Hepatic stellate cell (primary cell): ENCODE results near the gene MEGF10.

Experiments
- DNase-seq: peaks from one replicate; pipeline ENCODE4 v3.0.0; 2011; ENCODE audit warnings: low spot score

Gene MEGF10

DNA sequence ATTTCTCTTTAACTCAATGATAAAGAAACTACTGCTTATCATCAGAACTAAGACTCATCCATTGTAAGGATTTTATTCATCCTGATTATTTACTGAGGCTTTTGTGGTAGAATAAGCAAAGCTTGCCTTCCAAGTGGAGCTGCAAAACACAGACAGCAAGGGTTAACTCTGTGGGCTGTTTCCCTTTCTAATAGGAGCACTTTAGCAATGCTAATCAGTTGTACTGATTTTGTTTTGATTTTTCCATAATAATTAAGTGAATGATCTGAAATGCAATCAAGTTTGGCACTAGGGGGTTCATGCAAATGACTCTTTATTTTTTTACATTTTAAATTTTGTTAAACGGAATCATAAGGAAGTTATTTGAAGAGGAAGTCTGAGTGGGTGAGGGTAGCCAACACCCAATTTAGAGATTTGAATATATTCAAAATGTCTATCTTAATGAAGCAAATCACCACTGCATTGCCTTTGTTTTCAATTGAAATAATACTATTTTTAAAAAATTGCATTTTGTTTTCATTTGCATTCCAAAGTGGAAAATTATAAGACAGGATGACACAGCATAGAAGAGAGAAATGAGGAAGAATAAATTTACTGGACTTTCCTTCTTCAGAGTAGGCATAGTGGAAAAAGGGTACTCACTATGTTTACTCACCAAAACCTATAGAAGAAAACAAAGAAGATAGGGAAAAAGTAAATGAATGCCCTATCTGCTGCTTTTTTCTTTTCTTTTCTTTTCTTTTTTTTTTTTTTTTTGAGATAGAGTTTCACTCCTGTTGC, 36.6 kb downstream of the MEGF10 start:
- no peak for DNase-seq

DNA sequence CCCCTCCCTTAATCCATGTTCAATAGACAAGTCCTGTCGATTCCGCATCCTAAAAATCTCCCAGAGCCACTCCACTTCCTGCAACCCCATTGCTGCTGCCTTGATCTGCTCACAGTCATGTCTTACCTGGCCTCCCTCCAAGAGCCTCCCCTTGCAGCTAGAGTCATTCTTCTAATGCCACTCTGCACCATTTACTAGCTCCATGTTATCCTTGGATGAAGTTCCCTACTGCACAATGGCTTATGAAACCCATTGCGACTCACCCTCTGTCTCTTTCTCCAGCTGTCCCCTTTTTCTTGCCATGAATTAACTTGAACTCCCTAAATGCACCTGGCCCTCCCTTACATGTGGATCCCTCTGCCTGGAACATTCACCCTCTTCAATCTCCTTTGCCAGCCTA, 39.5 kb downstream of the MEGF10 start:
- no peak for DNase-seq

DNA sequence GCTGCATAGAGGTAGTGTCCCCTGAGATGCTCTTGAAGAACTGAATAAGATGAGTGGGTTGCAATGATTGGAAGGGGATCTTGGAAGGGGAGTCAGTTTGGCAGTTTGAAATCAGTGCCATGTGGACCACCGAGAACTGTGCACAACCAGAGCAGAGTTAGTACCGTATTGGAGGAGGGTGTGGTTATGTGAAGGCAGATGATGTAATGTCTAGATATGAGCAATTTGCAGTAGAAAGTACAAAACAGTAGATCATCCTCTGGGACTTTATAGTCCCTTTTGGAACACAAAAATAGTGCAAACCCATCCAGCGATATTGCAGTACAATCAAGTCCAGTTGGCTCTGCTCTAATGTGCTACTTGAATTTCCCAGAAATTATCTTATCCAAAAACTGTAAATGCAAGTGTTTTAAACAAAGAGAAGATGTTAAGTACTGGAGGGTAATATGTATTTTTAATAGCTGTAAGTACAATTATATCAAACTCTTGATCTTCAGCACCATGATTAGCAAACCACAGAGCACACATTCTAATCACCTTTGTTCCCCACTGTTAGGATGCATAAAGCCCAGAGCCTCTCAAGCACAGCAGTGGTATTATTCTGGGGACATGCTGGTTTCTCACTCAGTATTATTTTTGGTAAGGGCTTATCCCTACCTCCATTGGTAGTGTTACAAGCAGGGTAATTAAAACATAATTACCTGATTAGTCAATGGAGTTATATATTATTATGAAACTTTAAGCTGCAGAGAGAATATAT, 41.5 kb downstream of the MEGF10 start:
- DNase-seq: no peak

DNA sequence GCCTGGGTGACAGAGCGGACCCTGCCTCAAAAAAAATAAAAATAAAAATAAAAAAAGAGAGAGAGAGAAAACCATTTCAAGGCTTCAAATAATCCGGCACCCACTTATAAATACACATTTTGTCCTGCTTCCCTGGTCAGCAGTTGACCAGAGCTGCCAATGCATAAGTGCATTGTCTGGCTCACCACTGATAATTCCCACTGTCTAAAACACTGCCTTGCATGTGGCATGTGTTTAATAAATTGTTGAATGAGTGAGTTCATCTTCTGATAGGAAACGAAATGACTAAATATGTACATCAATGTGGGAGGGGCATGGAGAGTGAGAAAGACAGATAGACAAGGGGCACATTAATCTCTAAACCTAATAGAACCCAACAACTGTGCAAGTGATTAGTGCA, 42.9 kb downstream of the MEGF10 start:
- no peak for DNase-seq

DNA sequence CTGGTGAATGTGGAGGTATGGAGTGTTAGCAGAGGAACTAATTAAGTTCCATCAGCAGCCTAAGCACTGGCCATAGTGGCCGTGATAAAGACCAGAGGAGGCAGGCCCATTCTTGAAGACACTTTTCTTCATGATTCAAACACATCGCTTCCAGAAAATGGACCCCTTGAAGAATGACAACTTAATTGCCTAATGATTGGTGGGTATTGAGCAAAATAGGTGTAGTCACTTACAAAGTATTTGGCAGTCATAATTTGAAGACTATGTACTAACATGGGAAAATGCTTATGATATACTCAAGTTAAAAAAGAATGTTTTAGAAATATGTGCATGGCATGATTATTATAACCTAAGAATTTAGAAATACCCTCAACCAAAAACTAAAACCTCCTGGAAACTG, 44.8 kb downstream of the MEGF10 start:
- DNase-seq: no peak

DNA sequence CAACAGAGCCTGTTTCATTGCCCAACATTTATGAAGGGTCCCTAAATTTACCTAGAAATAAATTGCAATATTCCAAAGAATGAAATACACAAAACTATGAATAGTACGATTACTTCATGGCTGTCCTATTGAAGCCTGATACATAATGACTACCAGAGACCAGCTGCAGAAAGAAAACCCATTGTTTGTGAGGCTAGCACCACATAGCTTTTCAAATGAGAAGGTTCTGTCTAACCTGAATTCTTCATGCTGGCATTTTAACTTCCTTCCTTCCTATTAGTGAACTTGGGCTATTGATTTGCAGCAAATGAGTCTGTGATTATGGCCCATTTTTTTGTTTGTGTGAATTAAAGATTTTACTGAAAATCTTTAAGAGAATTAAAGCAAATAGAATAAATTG, 47.3 kb downstream of the MEGF10 start:
- DNase-seq: no peak

DNA sequence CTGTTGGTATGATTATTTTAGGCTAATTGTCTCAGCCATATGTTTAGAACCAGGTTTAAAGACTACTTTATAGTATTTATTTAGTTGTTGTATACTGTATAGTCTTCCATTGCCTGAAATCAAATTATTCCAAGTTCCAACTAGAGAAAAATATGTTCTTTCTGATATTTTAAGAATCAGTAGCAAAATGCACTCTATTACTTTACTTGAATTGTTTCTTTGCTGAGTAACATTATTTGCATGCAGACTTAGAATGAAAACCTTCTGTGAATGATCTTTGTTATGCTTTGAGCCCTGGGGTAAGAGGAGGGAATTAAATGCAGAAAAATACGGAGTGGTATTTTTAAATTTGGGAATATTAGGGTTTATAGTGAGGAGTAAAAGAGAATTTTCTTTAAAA, 47.9 kb downstream of the MEGF10 start:
- no peak for DNase-seq

DNA sequence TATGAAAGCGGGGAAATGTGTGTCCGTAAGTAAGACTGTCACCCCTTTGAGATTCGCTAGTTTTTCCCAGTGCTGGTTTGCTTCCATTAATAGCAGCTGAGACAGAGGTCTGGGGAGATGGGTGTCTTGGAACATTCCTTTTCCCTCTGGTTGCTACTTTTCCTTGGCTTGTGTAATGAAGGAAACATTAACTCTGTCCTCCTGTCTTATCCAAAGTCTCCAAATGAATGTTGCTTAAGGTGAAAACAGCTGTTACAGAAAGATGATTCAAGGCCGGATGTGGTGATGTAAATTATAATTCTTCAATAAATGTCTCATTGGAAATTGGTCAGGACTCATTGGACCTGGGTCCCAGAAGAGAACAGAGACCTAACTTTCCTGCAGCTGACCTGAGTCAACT, 50.0 kb downstream of the MEGF10 start:
- DNase-seq: no peak

DNA sequence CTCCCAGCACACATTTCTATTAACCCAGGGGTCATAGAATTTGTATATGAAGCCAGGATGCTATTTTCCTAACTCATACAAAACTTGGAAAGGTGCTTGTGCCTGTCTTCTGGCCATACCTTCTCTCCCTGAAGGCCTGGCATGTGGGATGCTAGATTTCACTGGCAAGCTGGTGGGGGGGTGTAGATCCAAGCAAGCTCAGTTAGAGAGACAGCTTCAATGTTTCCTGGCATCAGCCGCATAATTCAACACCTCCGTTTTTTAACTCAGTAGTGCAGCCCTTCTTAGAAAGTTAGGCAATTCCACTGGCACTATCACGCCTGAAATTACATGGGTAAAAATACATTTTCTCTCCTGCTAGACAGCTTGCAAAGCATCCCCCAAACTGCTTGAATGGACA, 51.8 kb downstream of the MEGF10 start:
- DNase-seq: no peak

DNA sequence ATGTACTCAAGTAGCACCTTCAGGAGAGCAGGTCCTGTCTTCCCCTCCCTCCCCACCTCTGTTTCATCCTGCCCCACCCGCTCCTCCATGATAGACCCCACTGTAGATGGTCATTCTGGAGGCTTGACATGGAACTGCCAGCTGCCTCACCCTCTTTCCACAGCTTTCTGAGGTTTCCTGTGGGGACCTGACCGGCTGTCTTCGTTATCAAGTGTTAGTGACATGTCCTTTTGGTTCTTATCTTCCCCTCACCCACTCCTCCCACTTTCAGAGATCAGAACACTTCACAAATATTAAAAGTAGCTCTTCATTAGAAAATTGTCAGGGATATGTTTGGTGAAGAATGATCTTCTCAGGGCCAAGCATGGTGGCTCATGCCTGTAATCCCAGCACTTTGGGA, 52.7 kb downstream of the MEGF10 start:
- no peak for DNase-seq

DNA sequence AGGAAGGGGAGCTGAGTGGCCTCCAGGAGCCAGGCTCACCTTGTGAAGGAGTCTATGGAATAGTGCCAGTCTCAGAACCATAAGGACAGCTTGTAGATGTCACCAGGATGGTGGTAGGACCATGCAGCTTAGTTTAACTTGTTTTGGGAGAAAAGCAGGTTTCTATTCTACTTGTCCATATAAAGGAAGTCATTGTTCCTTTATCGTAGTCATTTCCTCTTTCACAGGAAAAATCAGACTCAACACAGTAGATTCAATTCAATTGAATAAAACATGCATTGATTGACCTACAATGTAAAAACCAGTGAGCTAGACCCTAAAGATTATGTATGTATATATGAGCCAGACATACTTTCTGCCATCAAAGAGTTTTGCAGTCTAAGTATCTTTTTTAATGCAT, 53.3 kb downstream of the MEGF10 start:
- no peak for DNase-seq

DNA sequence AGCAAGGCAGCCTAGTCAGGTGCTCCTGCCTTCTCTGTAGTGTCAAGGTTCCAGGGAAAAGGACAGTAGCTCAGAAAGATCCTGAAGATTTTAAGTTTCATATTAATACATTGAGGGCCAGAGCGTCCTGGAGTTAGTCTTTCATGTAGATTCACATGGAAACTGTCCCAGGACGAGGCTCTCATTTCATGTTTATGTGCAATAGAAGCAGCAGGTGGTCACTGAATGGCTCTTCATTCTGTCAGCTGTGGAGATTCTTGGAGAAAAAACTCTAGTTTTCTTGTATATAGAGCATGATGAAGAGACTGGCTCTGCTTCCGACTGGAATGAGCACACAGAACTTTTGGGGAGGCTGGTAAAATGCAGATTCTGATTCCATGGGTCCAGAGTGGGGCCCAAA, 54.3 kb downstream of the MEGF10 start:
- no peak for DNase-seq

DNA sequence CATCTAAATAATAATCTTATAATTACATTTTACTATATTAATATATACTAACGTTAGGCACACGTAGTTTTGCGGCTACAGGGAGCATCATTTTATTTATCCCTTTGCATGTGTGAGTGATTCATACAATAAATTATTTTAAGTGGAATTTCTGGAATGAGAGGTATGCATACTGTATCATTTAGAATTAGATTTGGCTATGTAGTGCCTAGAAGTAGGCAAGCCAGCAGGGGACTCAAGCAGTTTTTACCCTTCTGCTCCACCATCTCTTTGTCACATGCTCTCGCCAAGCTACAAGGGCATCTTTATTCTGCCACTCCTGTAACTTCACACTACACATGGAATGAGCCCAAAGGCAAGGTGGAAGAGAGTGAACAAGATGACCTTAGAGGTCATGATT, 60.8 kb downstream of the MEGF10 start:
- DNase-seq: peak; percentile 6

DNA sequence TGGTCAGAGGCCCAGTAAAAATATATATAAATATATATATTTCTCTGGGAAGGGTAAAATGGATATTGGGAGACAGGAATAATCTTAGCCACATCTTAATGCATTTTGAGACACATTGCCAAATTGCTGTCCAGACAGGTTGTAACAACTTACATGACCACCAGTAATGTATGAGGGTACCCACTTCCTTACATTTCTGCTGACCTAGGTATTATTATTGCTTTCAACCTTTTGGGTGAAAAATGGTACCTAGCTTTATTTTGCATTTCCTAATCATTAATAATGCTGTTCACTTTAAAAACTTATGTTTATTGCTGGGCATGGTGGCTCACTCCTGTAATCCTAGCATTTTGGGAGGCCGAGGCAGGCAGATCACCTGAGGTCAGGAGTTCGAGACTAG, 61.5 kb downstream of the MEGF10 start:
- no peak for DNase-seq

DNA sequence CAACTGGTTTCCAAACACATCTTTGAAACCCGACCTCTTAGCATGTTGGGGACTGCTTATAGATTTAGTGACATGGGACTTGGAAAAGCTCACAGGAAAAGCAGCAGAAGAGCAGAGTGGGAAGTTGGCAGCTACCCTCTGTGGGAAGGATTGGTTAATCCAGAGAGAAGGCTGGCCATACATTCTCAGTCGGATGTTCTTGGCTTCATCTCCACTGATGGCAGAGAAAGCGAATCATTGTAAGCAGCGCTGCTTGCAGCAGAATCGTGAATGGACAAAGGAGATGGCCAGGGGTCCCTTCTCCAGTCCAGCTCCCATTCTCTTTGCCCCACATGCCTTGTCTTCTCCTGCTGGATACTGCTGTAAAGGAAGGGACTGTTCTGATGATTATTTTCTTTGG, 62.7 kb downstream of the MEGF10 start:
- DNase-seq: no peak

DNA sequence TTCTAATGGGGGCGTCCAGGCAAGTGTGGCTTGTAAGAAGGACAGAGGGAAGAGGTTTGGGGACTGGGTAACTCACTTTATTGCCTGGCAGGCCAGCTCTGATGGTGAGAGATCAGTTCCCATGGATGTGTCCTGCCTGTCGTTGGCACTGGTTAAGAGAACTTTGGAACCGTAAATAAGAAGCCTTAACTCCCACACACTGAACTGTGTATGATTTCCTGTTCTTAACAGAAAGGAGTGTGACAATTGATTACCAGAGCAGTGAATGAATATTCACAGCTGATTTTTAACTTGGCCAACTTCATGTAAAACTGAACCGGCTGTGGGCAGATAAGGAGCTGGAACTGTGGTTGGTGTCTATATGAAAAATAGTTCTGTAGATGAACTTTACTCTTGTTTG, 63.2 kb downstream of the MEGF10 start:
- no peak for DNase-seq

DNA sequence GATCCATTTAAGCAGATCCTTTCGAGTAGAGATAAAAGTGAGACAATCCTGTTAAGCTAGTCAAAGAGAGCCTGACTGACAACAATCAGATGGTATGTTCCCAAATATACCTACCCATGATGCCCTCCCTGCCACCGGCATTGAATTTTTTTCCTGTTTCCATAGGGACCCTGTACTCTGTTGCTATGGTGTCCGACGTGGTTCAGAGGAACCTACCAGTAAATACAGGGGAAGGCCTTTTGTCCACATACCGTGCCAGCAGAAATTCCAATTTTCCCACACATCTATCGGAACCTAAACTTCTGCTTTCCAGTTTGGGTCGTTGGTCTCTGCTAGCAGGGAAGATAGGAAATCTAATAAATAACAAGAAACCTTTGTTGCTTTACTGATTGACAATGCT, 64.7 kb downstream of the MEGF10 start:
- no peak for DNase-seq

DNA sequence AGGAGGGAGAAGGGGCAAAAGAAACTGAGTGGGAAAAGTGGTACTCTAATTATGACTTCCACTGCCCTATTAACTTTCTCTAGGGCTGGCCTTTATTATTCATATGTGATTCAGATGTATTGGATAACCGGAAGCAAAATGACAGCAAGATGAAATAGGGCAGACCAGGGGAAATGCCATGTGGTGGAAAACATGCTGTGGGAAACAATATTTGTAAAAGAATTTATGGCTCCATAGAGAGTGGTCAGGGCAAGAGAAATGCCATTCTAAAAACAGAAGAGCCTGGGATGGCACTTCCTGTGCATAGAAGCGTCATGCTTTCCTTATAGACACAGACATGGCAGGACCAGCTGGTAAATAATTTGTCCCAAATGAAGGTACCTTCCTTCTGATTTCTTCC, 67.7 kb downstream of the MEGF10 start:
- DNase-seq: peak; percentile 21

DNA sequence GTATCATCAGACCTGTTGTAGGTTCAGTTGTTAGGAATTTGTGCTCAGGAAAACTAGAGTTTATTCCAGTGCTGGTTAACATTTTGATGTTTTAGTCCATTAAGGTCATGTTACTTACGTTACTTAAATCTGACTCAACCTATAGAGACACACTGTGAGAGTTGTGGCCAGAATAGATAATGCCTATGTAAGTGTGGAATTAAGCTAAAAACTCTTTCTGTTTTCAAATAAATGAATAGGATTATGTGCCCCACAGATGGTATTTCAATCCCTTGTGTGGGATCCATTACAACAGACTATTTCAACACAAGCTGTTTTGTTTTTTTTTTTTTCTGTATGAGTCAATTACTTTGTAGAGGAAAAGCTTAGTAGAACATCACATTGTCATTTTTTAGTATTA, 68.1 kb downstream of the MEGF10 start:
- DNase-seq: peak; percentile 8

DNA sequence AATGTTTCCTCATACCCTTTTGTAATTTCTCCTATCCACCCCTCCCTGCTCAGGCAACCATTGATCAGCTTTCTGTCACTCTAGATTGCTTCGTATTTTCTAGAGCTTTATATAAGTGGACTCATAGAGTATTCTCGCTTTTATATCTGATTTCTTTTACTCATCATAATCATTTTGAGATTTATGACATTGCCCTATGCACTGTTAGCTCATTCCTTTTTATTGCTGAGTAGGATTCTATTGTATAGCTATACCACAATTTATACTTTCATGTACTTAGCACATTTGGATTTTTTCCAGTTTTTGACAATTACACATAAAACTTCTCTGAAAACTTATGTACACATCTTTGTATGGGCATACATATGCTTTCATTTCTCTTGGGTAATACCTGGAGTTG, 68.9 kb downstream of the MEGF10 start:
- no peak for DNase-seq

DNA sequence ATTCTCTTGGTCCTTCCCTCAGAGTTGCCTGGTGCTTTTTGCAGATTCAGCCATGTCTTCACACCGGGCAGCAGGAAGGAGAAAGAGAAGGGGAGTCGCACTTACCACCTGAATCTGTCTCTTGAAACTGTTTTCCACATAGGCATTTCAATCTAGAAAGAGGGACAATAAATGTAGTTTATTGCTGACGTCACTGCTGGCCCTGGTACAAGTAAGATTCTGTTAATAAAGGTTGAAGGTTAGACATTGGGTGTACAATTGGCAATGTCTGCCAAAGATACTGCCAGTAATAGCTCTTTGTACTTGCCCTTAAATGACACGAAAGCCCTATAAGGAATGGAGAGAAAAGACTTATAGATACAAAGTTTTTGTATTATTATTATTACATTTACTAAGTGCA, 72.8 kb downstream of the MEGF10 start:
- no peak for DNase-seq

DNA sequence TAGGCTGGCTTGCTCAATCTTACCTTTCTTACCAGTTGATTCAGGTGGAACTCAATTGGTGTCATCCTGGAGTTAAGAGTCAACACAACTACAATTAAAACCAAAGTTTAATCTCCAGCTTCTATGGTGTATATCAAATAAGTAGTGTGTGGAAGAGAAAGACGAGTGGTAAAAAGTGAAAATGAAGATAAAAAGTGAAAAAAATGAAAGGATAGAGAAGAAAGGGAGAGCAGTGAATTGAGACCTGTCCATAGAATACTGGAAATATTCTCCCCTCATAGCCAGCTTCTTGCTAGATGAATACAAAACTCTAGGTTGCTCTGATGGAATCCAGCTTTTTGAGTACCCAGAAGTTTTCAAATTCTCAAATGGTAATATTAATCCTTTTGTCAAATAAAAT, 76.4 kb downstream of the MEGF10 start:
- no peak for DNase-seq

DNA sequence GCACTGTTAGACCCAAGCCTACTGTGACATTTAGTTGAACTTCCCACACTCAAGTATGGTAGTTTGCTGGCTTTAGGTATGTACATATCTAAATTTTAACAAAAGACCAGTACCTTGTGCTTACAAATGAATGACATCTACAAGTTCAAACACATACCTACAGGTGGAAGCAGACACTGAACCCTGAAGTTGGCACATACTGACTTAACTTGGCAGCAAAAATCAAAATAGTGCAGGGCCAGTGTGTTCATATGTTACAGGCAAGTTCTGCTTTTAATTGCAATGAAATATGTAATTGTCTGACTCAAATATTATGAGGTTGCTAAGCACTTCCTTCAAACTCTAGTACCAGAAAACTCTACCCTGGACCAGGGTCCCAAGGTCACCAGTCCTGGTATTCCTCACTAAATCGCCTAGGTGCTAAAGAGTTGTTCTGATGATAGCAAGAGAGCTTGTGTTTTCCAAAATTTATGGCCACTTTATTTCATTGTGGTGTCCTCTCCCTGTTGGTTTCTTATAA, 77.4 kb downstream of the MEGF10 start:
- no peak for DNase-seq

DNA sequence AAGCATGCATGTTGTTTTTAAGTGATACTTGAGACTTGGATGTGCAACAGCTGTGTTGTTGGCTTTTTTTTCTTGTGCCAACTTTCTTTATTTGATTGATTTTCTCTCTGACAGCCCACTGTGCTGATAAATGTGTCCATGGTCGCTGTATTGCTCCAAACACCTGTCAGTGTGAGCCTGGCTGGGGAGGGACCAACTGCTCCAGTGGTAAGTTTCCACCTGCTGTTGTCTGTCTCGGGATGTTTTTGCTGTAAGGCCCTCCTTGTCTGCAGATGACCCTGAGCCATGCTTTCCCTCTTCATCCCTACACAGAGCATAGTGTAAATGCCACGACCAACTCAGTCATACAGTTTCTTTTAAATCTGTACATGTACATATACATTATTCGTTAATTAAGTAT, 79.2 kb downstream of the MEGF10 start:
- DNase-seq: no peak
